ENCODE data around the gene ARL14EPL.

The ARL14EPL gene

GRCh38 chr5:116032094-116032517 lies at the start of gene ARL14EPL:
TSS of gene ARL14EPL (plus strand) at chr5:116032472. CDS start at chr5:116051466, 18,994 bp downstream.
- DNase-seq = peak; percentile 67

- DNase-seq = no peak
These were observed 48.8 kb upstream of the ARL14EPL start for GRCh38 chr5:115983519-115983918.

- no peak for DNase-seq
These were observed 46.2 kb upstream of the ARL14EPL start for GRCh38 chr5:115985802-115986757.

GRCh38 chr5:115988002-115988401 lies 44.3 kb upstream of the ARL14EPL start:
- no peak for DNase-seq

- no peak for DNase-seq
These were observed 39.4 kb upstream of the ARL14EPL start for GRCh38 chr5:115992848-115993350.

- no peak for DNase-seq
These were observed 36.9 kb upstream of the ARL14EPL start for GRCh38 chr5:115995351-115995750.

GRCh38 chr5:116002116-116002906 lies 30.0 kb upstream of the ARL14EPL start:
- DNase-seq = no peak

GRCh38 chr5:116004248-116004647 lies 28.0 kb upstream of the ARL14EPL start:
- no peak for DNase-seq

GRCh38 chr5:116009806-116010205 lies 22.5 kb upstream of the ARL14EPL start:
- DNase-seq = no peak

- DNase-seq = no peak
These were observed 21.2 kb upstream of the ARL14EPL start for GRCh38 chr5:116011046-116011445.

- no peak for DNase-seq
These were observed 19.0 kb upstream of the ARL14EPL start for GRCh38 chr5:116013207-116013785.

- DNase-seq = no peak
These were observed 18.3 kb upstream of the ARL14EPL start for GRCh38 chr5:116013936-116014335.

- no peak for DNase-seq
These were observed 8.7 kb upstream of the ARL14EPL start for GRCh38 chr5:116023619-116024018.

GRCh38 chr5:116025866-116026265 lies 6.4 kb upstream of the ARL14EPL start:
- DNase-seq = no peak

- DNase-seq = no peak
These were observed 719 bp downstream of the ARL14EPL start for GRCh38 chr5:116032991-116033390.

- no peak for DNase-seq
These were observed 2.9 kb downstream of the ARL14EPL start for GRCh38 chr5:116035123-116035522.

GRCh38 chr5:116037236-116037822 lies 5.1 kb downstream of the ARL14EPL start:
- no peak for DNase-seq

- no peak for DNase-seq
These were observed 6.5 kb downstream of the ARL14EPL start for GRCh38 chr5:116038817-116039216.

GRCh38 chr5:116042375-116042774 lies 10.1 kb downstream of the ARL14EPL start:
- no peak for DNase-seq

GRCh38 chr5:116044073-116044472 lies 11.8 kb downstream of the ARL14EPL start:
- DNase-seq = no peak

- DNase-seq = peak; percentile 30
These were observed 13.5 kb downstream of the ARL14EPL start for GRCh38 chr5:116045821-116046220.

- no peak for DNase-seq
These were observed 14.0 kb downstream of the ARL14EPL start for GRCh38 chr5:116046261-116046660.

GRCh38 chr5:116046823-116047222 lies 14.6 kb downstream of the ARL14EPL start:
- no peak for DNase-seq
